Adrenal gland (tissue), 12 donors: ENCODE data around the gene DCP1A. TPM values are rescaled to one million over a fixed set of nuclear protein-coding genes. Genes with fewer than 3 reads are reported as not detected.
"Not testable (repeated sequence)": the region's sequence is repeated elsewhere in the genome, so short reads cannot be mapped to it uniquely, and the experiment has no call there.

Experiments used
- DNase-seq, 7 donors: peaks; one replicate each; pipeline ENCODE4 v3.0.0-alpha.2; 2019 to 2020
- H3K27ac ChIP-seq, 5 donors: fragments of 200-600 bp; sonication (generic) in 4 of 5; 1 replicate in 3 of 5; 2 replicates in 2 of 5; pipeline versions ENCODE4 v1.5.1 to v1.8.0; 2016 to 2020; ENCODE audit warnings: mild to moderate bottlenecking in 1 of 5
- H3K27me3 ChIP-seq: fragments of 200-600 bp; 2 replicates; pipeline ENCODE4 v1.8.0; 2021
- H3K36me3 ChIP-seq, 2 donors: fragments of 200-600 bp; replicated peaks in 1 of 2; 1 replicate in 1 of 2; 2 replicates in 1 of 2; pipeline versions ENCODE4 v1.5.1 to v1.8.0; 2018 to 2022
- H3K4me1 ChIP-seq, 2 donors: fragments of 200-600 bp; replicated peaks in 1 of 2; 1 replicate in 1 of 2; 2 replicates in 1 of 2; pipeline versions ENCODE4 v1.5.1 to v1.8.0; 2018 to 2021
- H3K4me3 ChIP-seq, 4 donors: fragments of 200-600 bp; sonication (generic) in 3 of 4; one replicate each; pipeline ENCODE4 v1.5.1; 2016 to 2018
- H3K9me3 ChIP-seq, 3 donors: fragments of 200-600 bp; sonication (generic) in 1 of 3; replicated peaks in 1 of 3; 1 replicate in 2 of 3; 2 replicates in 1 of 3; pipeline versions ENCODE4 v1.5.1 to v1.8.0; 2016 to 2021
- CTCF ChIP-seq, 6 experiments: fragments of 450-650 bp in 4 of 6; fragments of 200-600 bp in 2 of 6; sonication (generic) in 1 of 6; IDR thresholded peaks; 1 replicate in 5 of 6; 2 replicates in 1 of 6; pipeline versions ENCODE4 v1.5.1 to v1.8.0; 2016 to 2021; ENCODE audit warnings: antibody characterized with exemption in 6 of 6, mild to moderate bottlenecking in 2 of 6, moderate library complexity in 1 of 6
- POLR2A ChIP-seq, 2 donors: fragments of 450-650 bp; IDR thresholded peaks; one replicate each; pipeline ENCODE4 v1.6.1; 2017; ENCODE audit warnings: antibody characterized with exemption in 2 of 2, mild to moderate bottlenecking in 2 of 2, moderate library complexity in 1 of 2
- WGBS, 4 donors: extraction: QIAGEN DNeasy Blood & Tissue Kit in 2 of 4; methylation state at CpG; one replicate each; pipeline versions ENCODE4 v1.1.5 to v1.1.7; 2013 to 2017; 5-methylcytosine and 5-hydroxymethylcytosine counted together
- intact Hi-C, 2 donors: fragments of 100-400 bp; cut with DNase I; formaldehyde crosslinking; loops; one replicate each; pipeline versions ENCODE4 v1.14.1 to v1.15.0; 2022 to 2023
- polyA plus RNA-seq, 3 donors: library from polyadenylated mRNA; stranded (reverse); fragments of 200-250 nt in 2 of 3; fragments of 350-450 nt in 1 of 3; fragmentation: Illumina TruSeq in 1 of 3; extraction: RNeasy Lipid Tissue Mini Kit (QIAGEN cat#74804) in 1 of 3; gene quantifications; one replicate each; pipeline ENCODE4 v1.2.3, GENCODE V29; 2013 to 2014
- total RNA-seq, 9 donors: library from RNA; depleted of rRNA in 4 of 9; stranded (reverse); fragments of >200 nt in 4 of 9; fragments of 120-200 nt in 1 of 9; fragmentation: NEBNext Ultra II Directional in 1 of 9; extraction: Animal tissue kit (Norgen Biotek cat#: 25700) in 1 of 9; gene quantifications; one replicate each; pipeline versions ENCODE4 v1.1.0 to v1.2.4, GENCODE V29; 2013 to 2023
- donor health status: healthy with polysubstance abuse.
- donor health status: Bipolar disorder and iron deficiency.
- donor health status: DM: yes; HTN: yes; CAD: no.
- donor health status: DM: no; HTN: no; CAD: no.
- donor health status: DM: no; HTN: no; CAD: no.
- donor health status: DM: yes; HTN: yes; CAD: no.

The DCP1A gene
- total and polyA plus RNA-seq, 12 donors = 9.3 to 31.0 (median 22.1) TPM

- Histone ChIP-seq H3K36me3 (no peaks in the 10 kb centered on the region), H3K9me3 (no peaks in the 10 kb centered on the region), H3K27ac (peak overlapping the region; percentile 60 to 96 (median 81)), H3K4me3 (peak overlapping the region; percentile 19 to 100 (median 84)), H3K27me3 (no peaks in the 10 kb centered on the region), H3K4me1 (peaks cover 33 to 49% of the 10 kb centered on the region in 2 donors)
- intact Hi-C loops = no loop called here
- WGBS, 4 donors = 1 to 3% (median 1%) methylated on average over 21 to 32 of the region's 32 CpGs
- TF ChIP-seq CTCF (IDR thresholded peaks at IDR 0.05) (no peak), POLR2A (IDR thresholded peaks at IDR 0.05) (peak in 1 of 2 donors; percentile 30)
- peak; percentile 69 to 85 (median 75) for DNase-seq
These were observed 92.6 kb downstream of the DCP1A start for GRCh38 chr3:53254509-53255422.

- 54 to 60% (median 57%) methylated on average over 5 to 7 of the region's 7 CpGs for WGBS, 4 donors
- TF ChIP-seq CTCF (IDR thresholded peaks at IDR 0.05) (no peak), POLR2A (IDR thresholded peaks at IDR 0.05) (no peak)
- Histone ChIP-seq H3K4me3 (peak overlapping the region in 2 of 4 donors; percentile 86 to 100), H3K9me3 (no peaks in the 10 kb centered on the region), H3K36me3 (no peaks in the 10 kb centered on the region), H3K27me3 (no peaks in the 10 kb centered on the region), H3K4me1 (peaks cover 38 to 55% of the 10 kb centered on the region in 2 donors), H3K27ac (peak overlapping the region in 4 of 5 donors; percentile 60 to 96 (median 82))
- intact Hi-C loops = no loop called here
- DNase-seq = no peak
These were observed 93.4 kb downstream of the DCP1A start for GRCh38 chr3:53253707-53254508.

GRCh38 chr3:53252947-53253322 is 94.4 kb downstream of the DCP1A start:
- H3K4me1 ChIP-seq = peaks cover 42 to 62% of the 10 kb centered on the region in 2 donors
- peak overlapping the region in 1 of 4 donors; percentile 100 for H3K4me3 ChIP-seq

GRCh38 chr3:53252096-53252946 is 95.0 kb downstream of the DCP1A start:
- TF ChIP-seq POLR2A (IDR thresholded peaks at IDR 0.05) (no peak), CTCF (IDR thresholded peaks at IDR 0.05) (no peak)
- peak overlapping the region in 4 of 5 donors; percentile 6 to 96 (median 35) for H3K27ac ChIP-seq
- intact Hi-C loops = no loop called here
- H3K36me3 ChIP-seq = no peaks in the 10 kb centered on the region
- H3K4me3 ChIP-seq = peak overlapping the region in 1 of 4 donors; percentile 100
- WGBS, 4 donors = 54 to 66% (median 59%) methylated on average over 10 of the region's 10 CpGs
- H3K9me3 ChIP-seq = no peaks in the 10 kb centered on the region
- H3K4me1 ChIP-seq = peaks cover 42 to 63% of the 10 kb centered on the region in 2 donors
- no peaks in the 10 kb centered on the region for H3K27me3 ChIP-seq
- no peak for DNase-seq

More at GRCh38 chr3:53252947-53253322, 94.4 kb downstream of the DCP1A start:
- H3K9me3 ChIP-seq, H3K27me3 ChIP-seq, DNase-seq, intact Hi-C loops, H3K36me3 ChIP-seq: not testable (repeated sequence)
- WGBS, 4 donors = 76 to 79% (median 78%) methylated on average over 8 of the region's 8 CpGs
- H3K27ac ChIP-seq = peak overlapping the region in 3 of 5 donors; percentile 4 to 96 (median 6)
